Hepatocyte (in vitro differentiated cells): Measurements from ENCODE around the gene SDF2.

ENCODE experiments used
- CTCF ChIP-seq: fragments of 200-600 bp; sonication (generic); IDR thresholded peaks from 2 replicates; pipeline ENCODE4 v1.5.1; 2016; ENCODE audit warnings: antibody characterized with exemption, mild to moderate bottlenecking; ENCODE audit not compliant: poor library complexity
- EZH2 ChIP-seq: fragments of 200-600 bp; sonication (generic); IDR thresholded peaks from 2 replicates; pipeline ENCODE4 v1.6.1; 2016; ENCODE audit warnings: antibody characterized with exemption, mild to moderate bottlenecking, borderline replicate concordance

GRCh38 chr17:28686296-28686695, 24.6 kb upstream of the SDF2 start:
- TF ChIP-seq CTCF = no peak
- TF ChIP-seq EZH2 = no peak
